ENCODE results near the gene LDB2.

DNA sequence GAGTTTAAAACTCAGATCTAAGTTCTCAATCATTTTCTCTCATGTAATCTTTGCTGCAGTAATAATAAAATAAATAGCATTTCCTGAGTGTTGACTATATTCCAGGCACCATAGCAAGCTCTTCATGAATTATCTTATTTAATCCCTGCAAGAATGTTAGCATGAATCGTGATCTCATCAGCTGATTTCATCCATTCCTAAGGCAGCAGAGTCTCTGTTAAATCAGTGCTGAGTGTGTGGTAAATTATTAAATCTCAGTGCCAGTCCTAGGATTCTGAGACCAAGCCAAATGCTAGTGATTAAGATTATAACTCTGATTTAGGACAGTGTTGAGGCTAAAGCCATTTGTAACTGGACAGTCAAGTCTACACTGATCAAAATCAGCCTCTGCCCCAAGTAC is 431.9 kb downstream of the LDB2 start:
- TF ChIP-seq, protein P1, sequence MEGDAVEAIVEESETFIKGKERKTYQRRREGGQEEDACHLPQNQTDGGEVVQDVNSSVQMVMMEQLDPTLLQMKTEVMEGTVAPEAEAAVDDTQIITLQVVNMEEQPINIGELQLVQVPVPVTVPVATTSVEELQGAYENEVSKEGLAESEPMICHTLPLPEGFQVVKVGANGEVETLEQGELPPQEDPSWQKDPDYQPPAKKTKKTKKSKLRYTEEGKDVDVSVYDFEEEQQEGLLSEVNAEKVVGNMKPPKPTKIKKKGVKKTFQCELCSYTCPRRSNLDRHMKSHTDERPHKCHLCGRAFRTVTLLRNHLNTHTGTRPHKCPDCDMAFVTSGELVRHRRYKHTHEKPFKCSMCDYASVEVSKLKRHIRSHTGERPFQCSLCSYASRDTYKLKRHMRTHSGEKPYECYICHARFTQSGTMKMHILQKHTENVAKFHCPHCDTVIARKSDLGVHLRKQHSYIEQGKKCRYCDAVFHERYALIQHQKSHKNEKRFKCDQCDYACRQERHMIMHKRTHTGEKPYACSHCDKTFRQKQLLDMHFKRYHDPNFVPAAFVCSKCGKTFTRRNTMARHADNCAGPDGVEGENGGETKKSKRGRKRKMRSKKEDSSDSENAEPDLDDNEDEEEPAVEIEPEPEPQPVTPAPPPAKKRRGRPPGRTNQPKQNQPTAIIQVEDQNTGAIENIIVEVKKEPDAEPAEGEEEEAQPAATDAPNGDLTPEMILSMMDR (IDR thresholded peaks at IDR 0.05) = no peak
- no peak for TF ChIP-seq POLR2AphosphoS5 (IDR thresholded peaks at IDR 0.05)

Measured in breast epithelium (tissue), 3 donors.